ENCODE measurements around the gene UFD1.
"Not testable (repeated sequence)": the region's sequence is repeated elsewhere in the genome, so short reads cannot be mapped to it uniquely, and the experiment has no call there.

Gene UFD1

GRCh38 chr22:19448739-19449421 lies 30.1 kb downstream of the UFD1 start:
- no peak for DNase-seq (ENCODE audit: low spot score)

DNA sequence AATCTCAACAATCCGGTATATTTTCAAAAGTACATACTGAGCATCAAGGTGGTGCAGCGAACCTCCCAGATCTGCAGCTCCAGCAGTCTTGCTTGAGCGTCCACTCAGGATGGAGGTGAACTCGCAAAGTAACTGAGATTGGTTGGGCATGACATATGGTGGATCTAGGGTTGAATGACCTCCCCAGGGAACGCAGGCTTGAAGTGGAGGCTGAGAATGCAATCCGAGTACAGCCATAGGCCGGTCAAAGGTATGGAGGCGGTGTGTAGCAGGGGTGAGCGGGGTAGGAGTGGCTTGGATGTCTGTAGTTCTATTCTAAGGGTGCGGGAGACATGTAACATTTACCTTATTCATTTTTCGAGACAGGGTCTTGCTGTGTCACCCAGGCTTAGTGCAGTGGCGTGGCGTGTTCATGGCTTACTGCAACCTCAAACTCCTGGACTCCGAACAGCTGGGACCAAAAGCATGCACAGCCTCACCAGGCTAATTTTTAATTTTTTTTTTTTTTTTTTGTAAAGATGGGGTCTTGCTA lies 30.9 kb downstream of the UFD1 start:
- peak; percentile 34 for DNase-seq (ENCODE audit: low spot score)

- DNase-seq (ENCODE audit: low spot score), result peak; percentile 97
Observed at GRCh38 chr22:19447330-19448075, 31.5 kb downstream of the UFD1 start, which contains the start of gene C22orf39. TSS of gene C22orf39 (minus strand) at chr22:19447711. CDS start at chr22:19447688, 23 bp downstream.

- DNase-seq (ENCODE audit: low spot score), result no peak
Observed at GRCh38 chr22:19446603-19447329, 32.2 kb downstream of the UFD1 start.

DNA sequence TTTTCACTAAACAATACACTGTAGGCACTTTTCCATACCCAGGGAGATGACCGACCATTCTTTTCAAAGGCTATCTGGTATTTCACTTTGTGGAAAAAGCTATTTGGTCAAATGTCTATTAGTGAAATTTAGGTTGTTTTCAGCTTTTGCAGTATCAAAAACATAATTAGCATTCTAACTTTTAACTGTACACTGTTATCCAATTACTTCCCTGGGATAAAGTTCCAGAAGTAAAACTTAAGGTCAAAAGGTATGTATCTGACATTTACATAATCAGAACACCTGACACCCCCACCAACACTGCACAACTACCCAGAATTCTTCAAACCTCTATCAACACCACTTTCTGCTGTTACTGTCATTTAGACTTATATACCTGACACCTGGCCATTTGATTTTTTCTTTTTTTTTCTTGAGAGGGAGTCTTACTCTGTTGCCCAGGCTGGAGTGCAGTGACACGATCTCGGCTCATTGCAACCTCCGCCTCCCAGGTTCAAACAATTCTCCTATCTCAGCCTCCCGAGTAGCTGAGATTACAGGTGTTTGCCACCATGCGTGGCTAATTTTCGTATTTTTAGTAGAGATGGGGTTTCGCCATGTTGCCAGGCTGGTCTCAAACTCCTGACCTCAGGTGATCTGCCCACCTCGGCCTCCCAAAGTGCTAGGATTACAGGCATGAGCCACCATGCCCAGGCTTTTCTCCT lies 33.6 kb downstream of the UFD1 start:
- DNase-seq (ENCODE audit: low spot score), result not testable (repeated sequence)

DNA sequence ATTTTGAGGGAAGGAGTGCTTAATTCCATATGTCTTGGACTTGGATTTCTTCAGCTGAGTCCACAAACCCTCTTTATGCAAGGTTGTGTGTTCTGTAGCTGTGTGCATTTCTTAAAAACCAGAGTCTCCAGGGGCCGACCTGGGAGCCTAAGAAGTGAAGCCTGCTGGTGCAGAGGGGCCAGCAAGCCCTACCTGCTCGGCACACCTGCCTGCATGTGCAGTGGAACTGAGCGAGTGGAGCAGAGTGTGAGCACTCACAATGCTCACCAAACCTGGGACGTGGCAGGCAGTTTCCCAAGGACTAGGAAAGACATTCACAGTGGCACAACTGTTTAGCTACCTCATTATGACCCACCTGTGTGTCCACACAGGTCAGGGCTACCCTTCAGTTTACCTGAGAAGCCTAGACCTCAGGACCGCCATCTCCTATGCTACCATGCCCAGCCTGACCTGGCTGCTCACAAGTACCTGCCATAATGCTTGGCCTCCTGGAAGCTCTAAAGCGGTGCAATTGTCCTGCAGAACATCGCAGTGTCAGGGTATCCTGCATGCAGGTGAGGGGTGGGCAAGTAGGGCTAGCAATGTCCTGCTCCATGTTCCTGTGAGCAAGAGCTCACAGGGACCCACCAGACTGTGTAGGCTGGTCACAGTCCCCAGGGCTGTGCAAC lies 35.3 kb downstream of the UFD1 start:
- DNase-seq (ENCODE audit: low spot score), result no peak

DNA sequence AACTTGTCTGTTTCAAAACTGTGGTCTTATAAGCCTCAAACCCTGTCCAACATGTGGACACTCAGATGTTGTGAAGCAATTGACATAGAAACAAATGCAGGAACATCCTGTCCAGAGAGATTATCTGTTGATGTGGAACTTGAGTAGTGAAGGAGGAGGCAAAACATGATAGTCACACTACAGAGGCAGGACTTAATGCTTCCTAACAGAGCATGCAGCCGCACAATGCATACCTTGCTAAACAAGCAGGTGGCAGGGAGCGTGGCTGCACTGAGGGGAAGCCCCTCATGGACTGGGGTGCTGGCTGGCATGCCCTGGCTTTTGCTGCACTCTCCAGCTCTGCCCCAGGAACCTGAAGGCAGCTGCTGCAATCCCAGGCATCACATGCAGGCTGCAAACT lies 36.8 kb downstream of the UFD1 start:
- no peak for DNase-seq (ENCODE audit: low spot score)

- DNase-seq (ENCODE audit: low spot score), result no peak
Observed at GRCh38 chr22:19440411-19441195, 38.4 kb downstream of the UFD1 start.

- no peak for DNase-seq (ENCODE audit: low spot score)
Observed at GRCh38 chr22:19438298-19438697, 40.7 kb downstream of the UFD1 start.

DNA sequence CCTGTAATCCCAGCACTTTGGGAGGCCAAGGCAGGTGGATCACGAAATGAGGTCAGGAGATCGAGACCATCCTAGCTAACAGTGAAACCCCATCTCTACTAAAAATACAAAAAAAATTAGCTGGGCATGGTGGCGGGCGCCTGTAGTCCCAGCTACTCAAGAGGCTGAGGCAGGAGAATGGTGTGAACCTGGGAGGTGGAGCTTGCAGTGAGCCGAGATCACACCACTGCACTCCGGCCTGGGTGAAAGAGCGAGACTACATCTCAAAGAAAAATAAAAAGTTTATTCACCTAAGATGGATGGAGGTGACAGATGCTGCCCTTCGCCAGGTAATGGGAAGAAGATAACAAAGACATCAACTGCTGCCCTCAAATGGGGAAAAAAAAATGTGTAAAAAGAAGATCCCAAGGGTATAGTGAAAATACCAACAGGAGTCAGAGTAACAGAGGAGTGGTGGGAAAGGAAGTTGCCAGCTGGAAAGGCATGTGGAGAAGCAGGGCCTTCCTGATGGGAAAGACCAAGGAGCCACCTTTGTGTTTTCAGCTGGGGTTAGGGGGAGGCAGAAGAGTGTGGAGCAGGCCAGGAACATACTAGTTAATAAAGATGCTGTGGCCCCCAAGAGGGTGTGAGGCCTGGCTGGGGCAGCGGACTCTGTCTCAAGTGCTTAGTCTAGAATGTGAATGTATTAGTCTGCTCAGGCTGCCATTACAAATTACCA lies 42.4 kb downstream of the UFD1 start:
- DNase-seq (ENCODE audit: low spot score), result not testable (repeated sequence)

GRCh38 chr22:19434829-19435580 lies 44.0 kb downstream of the UFD1 start:
- no peak for DNase-seq (ENCODE audit: low spot score)

- DNase-seq (ENCODE audit: low spot score), result no peak
Observed at GRCh38 chr22:19434401-19434800, 44.6 kb downstream of the UFD1 start.

DNA sequence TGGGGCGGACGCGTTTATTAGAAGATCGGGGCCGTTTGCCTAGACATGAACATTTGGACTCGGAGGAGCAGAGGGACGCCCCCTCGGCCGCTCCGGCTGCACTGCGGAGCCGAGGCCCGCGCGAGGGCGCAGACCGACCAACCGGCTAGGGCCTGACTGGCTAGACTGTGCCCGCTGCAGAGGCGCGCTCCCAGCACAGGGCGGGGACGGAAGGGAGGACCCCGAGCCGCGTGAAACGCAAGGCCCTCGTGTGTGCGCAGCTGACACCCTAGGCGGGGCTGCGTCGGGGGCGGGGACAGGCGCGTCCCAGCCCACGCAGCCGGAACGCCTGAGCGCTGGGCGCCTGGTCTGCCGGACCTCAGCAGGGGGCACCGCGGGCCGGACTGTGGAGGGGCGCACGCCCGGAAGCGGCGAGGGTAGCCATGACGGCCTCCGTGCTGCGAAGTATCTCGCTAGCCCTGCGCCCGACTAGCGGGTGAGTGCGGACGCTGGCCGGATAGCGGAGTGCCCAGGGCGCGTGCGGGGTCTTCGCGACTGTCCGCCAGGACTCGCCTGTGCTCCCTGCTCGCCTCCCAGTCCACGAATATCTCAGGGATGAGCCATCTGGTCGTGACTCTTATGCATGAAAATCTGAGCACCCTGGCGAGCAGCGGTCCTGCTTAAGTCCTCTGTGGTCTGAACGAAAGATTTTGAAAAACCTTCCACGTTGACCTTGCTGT lies 46.7 kb downstream of the UFD1 start, which contains the start of gene MRPL40:
TSS of gene MRPL40 (plus strand) at position 413 of the 719 bp plus-strand sequence. CDS start at position 423, 10 bp downstream.
- DNase-seq (ENCODE audit: low spot score), result peak; percentile 93

GRCh38 chr22:19431649-19432132 lies 47.3 kb downstream of the UFD1 start, which contains the start of gene HIRA:
TSS of gene HIRA (minus strand) at chr22:19431733. CDS start at chr22:19431476, 257 bp downstream.
- peak; percentile 76 for DNase-seq (ENCODE audit: low spot score)

- DNase-seq (ENCODE audit: low spot score), result no peak
Observed at GRCh38 chr22:19430890-19431541, 48.0 kb downstream of the UFD1 start.

- DNase-seq (ENCODE audit: low spot score), result no peak
Observed at GRCh38 chr22:19429950-19430889, 48.8 kb downstream of the UFD1 start.
